Peyer's patch (tissue), 4 donors: Measurements from ENCODE around the gene RALGDS.

Source experiments
- CTCF ChIP-seq, 6 experiments: fragments of 450-650 bp in 4 of 6; fragments of 200-600 bp in 2 of 6; sonication (generic) in 1 of 6; IDR thresholded peaks; one replicate each; pipeline ENCODE4 v1.5.1; 2017 to 2019; ENCODE audit warnings: antibody characterized with exemption in 6 of 6, mild to moderate bottlenecking in 3 of 6, moderate library complexity in 1 of 6
- POLR2A ChIP-seq, 2 donors: fragments of 450-650 bp; IDR thresholded peaks; one replicate each; pipeline ENCODE4 v1.5.1; 2017; ENCODE audit warnings: antibody characterized with exemption in 2 of 2, mild to moderate bottlenecking in 2 of 2, moderate library complexity in 2 of 2

- no peak for TF ChIP-seq CTCF (IDR thresholded peaks at IDR 0.05)
- TF ChIP-seq POLR2A (IDR thresholded peaks at IDR 0.05): no peak
Measured at GRCh38 chr9:133063159-133063499, 57.9 kb downstream of the RALGDS start.
